Measurements from ENCODE around the gene SLC9A8.
A peak's percentile ranks its signal among the peaks of the same experiment; 100 is the strongest.

Gene SLC9A8

GRCh38 chr20:49786668-49787370, 25.8 kb upstream of the SLC9A8 start:
- no peak for DNase-seq

GRCh38 chr20:49787371-49788357, 25.0 kb upstream of the SLC9A8 start:
- DNase-seq = no peak

GRCh38 chr20:49790077-49790798, 22.4 kb upstream of the SLC9A8 start:
- DNase-seq = no peak

- no peak for DNase-seq
Observed at GRCh38 chr20:49791165-49791564, 21.5 kb upstream of the SLC9A8 start.

- no peak for DNase-seq
Observed at GRCh38 chr20:49792006-49792405, 20.6 kb upstream of the SLC9A8 start.

- DNase-seq = no peak
Observed at GRCh38 chr20:49792611-49793010, 20.0 kb upstream of the SLC9A8 start.

- DNase-seq = no peak
Observed at GRCh38 chr20:49794336-49795134, 18.1 kb upstream of the SLC9A8 start.

- no peak for DNase-seq
Observed at GRCh38 chr20:49795135-49795424, 17.5 kb upstream of the SLC9A8 start.

- no peak for DNase-seq
Observed at GRCh38 chr20:49796600-49797343, 15.9 kb upstream of the SLC9A8 start.

GRCh38 chr20:49797344-49797615, 15.3 kb upstream of the SLC9A8 start:
- DNase-seq = no peak

- DNase-seq = no peak
Observed at GRCh38 chr20:49798718-49799117, 13.9 kb upstream of the SLC9A8 start.

- no peak for DNase-seq
Observed at GRCh38 chr20:49799698-49800097, 12.9 kb upstream of the SLC9A8 start.

GRCh38 chr20:49803418-49803817, 9.2 kb upstream of the SLC9A8 start:
- no peak for DNase-seq

GRCh38 chr20:49804364-49804763, 8.3 kb upstream of the SLC9A8 start:
- DNase-seq = no peak

- DNase-seq = peak; percentile 48
Observed at GRCh38 chr20:49805224-49805876, 7.3 kb upstream of the SLC9A8 start.

- no peak for DNase-seq
Observed at GRCh38 chr20:49808753-49809152, 3.9 kb upstream of the SLC9A8 start.

GRCh38 chr20:49809803-49810359, 2.7 kb upstream of the SLC9A8 start:
- DNase-seq = peak; percentile 7

- peak; percentile 59 for DNase-seq
Observed at GRCh38 chr20:49810491-49811190, 2.0 kb upstream of the SLC9A8 start.

GRCh38 chr20:49811825-49812506, 662 bp upstream of the SLC9A8 start:
- DNase-seq = peak; percentile 81
